ENCODE results near the gene CHRNB4.

The CHRNB4 gene

GRCh38 chr15:78599189-78599588, 41.8 kb downstream of the CHRNB4 start:
- DNase-seq (ENCODE audit: extremely low spot score): no peak
- ChIA-PET CTCF (no interaction called here), POLR2A (no interaction called here)
- TF ChIP-seq CTCF (IDR thresholded peaks at IDR 0.05; ENCODE audit: control extremely low read depth, extremely low read depth, low read depth, missing control alignments): no peak

- ChIA-PET POLR2A (no interaction called here), CTCF (no interaction called here)
- no peak for DNase-seq (ENCODE audit: extremely low spot score)
- no peak for TF ChIP-seq CTCF (IDR thresholded peaks at IDR 0.05; ENCODE audit: control extremely low read depth, extremely low read depth, low read depth, missing control alignments)
Observed at GRCh38 chr15:78598348-78598747, 42.7 kb downstream of the CHRNB4 start.

- no peak for DNase-seq (ENCODE audit: extremely low spot score)
- ChIA-PET POLR2A (no interaction called here), CTCF (no interaction called here)
- TF ChIP-seq CTCF (IDR thresholded peaks at IDR 0.05; ENCODE audit: control extremely low read depth, extremely low read depth, low read depth, missing control alignments): no peak
Observed at GRCh38 chr15:78597583-78597982, 43.4 kb downstream of the CHRNB4 start.

GRCh38 chr15:78574944-78575343, 66.1 kb downstream of the CHRNB4 start:
- ChIA-PET CTCF (interaction anchor here (1.0 to 3.8 kb wide), 2 partner anchors 8 to 64 kb away, joined by 4 to 16 read pairs; partner anchors contain the start of gene CHRNA5), POLR2A (no interaction called here)
- DNase-seq (ENCODE audit: extremely low spot score): peak; percentile 16
- no peak for TF ChIP-seq CTCF (IDR thresholded peaks at IDR 0.05; ENCODE audit: control extremely low read depth, extremely low read depth, low read depth, missing control alignments)

All from GM10248 (cell line).